ENCODE data around the gene OR1K1. TPM values are rescaled to one million over a fixed set of nuclear protein-coding genes. Genes with fewer than 3 reads are reported as not detected.

The OR1K1 gene
- total RNA-seq, 1 experiment from 2014 or later = not detected

DNA sequence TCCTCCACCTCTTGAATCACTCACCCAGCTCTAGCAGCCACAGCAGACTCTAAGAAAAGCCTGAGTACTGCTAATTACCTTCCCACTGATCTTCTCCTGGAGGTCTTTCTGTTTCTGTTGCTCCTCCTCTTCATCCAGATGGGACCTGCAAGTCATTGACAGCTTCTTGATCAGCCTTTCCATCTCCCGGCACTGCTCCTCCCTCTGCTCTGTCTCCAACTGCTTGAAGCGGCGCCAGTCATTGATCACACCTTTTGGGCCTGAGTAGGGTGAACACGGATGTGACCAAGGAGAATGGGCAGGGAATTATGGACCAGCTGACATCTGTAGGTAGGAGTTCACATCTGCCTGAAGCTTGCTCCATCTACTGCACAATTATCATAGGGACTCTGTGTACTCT lies 23.0 kb downstream of the OR1K1 start:
- Histone ChIP-seq H3K4me3 (replicated peaks in 1 of 2; ENCODE audit: low read depth in 1 of 2, low read length in 2 of 2) (no peak overlapping the region), H2AFZ (ENCODE audit: low read depth, low read length, poor library complexity, severe bottlenecking) (no peak overlapping the region), H3K9ac (ENCODE audit: low read length) (no peak overlapping the region), H4K20me1 (ENCODE audit: insufficient read depth) (no peaks in the 10 kb centered on the region), H3K27me3 (ENCODE audit: insufficient read depth, low read length) (no peaks in the 10 kb centered on the region), H3K9me3 (ENCODE audit: control insufficient read depth in 1 of 2, insufficient read depth in 1 of 2, low read depth in 1 of 2, low read length in 2 of 2) (no peaks in the 10 kb centered on the region), H3K36me3 (ENCODE audit: control insufficient read depth in 1 of 2, insufficient read depth in 2 of 2, low read length in 2 of 2) (peaks cover 17 to 19% of the 10 kb centered on the region in 2 experiments; a peak in 3 of 4 replicates), H3K27ac (ENCODE audit: low read depth, low read length) (no peak overlapping the region), H3K79me2 (ENCODE audit: insufficient read depth, low read length) (peaks cover 32% of the 10 kb centered on the region), H3K9me2 (ENCODE audit: insufficient read depth) (no peaks in the 10 kb centered on the region), H3K4me2 (ENCODE audit: low read length) (no peak overlapping the region), H3K4me1 (ENCODE audit: control insufficient read depth in 1 of 2, insufficient read depth in 2 of 2, low read length in 2 of 2) (peaks cover 7 to 10% of the 10 kb centered on the region in 2 experiments; a peak in 3 of 4 replicates)
- ChIA-PET RAD21 (ENCODE audit: low non-redundant PET in 1 of 2, low total read pairs in 2 of 2, uncharacterized antibody in 2 of 2, unreplicated experiment in 2 of 2) (interaction anchor here in 1 of 2 experiments (0.6 kb wide), 1 partner anchor 118 kb away, joined by 3 read pairs; the partner anchor contains the start of gene RABGAP1), CTCF (no interaction called here), POLR2A (no interaction called here)
- BruUV-seq (replicated peaks) = no TSS peak
- TF ChIP-seq EGR1 (IDR thresholded peaks at IDR 0.05; ENCODE audit: low read depth) (no peak), JUND (IDR thresholded peaks at IDR 0.05) (no peak), CBX3 (IDR thresholded peaks at IDR 0.05; ENCODE audit: low read depth) (no peak), TCF7L2 (IDR thresholded peaks at IDR 0.05; ENCODE audit: borderline replicate concordance, extremely low read depth, insufficient read depth, insufficient read length) (no peak), EZH2phosphoT487 (IDR thresholded peaks at IDR 0.05; ENCODE audit: borderline replicate concordance) (no peak), ELF1 (IDR thresholded peaks at IDR 0.05; ENCODE audit: borderline replicate concordance, low read depth) (no peak), RAD21 (IDR thresholded peaks at IDR 0.05; ENCODE audit: low read depth) (no peak), YY1 (IDR thresholded peaks at IDR 0.05; ENCODE audit: extremely low read depth, insufficient replicate concordance, low read depth, low read length) (no peak)
- TF ChIP-seq, protein P1, sequence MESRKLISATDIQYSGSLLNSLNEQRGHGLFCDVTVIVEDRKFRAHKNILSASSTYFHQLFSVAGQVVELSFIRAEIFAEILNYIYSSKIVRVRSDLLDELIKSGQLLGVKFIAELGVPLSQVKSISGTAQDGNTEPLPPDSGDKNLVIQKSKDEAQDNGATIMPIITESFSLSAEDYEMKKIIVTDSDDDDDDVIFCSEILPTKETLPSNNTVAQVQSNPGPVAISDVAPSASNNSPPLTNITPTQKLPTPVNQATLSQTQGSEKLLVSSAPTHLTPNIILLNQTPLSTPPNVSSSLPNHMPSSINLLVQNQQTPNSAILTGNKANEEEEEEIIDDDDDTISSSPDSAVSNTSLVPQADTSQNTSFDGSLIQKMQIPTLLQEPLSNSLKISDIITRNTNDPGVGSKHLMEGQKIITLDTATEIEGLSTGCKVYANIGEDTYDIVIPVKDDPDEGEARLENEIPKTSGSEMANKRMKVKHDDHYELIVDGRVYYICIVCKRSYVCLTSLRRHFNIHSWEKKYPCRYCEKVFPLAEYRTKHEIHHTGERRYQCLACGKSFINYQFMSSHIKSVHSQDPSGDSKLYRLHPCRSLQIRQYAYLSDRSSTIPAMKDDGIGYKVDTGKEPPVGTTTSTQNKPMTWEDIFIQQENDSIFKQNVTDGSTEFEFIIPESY (IDR thresholded peaks at IDR 0.05; ENCODE audit: extremely low read depth, insufficient replicate concordance, low read length) = no peak
- TF ChIP-seq, protein P2, sequence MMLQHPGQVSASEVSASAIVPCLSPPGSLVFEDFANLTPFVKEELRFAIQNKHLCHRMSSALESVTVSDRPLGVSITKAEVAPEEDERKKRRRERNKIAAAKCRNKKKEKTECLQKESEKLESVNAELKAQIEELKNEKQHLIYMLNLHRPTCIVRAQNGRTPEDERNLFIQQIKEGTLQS (IDR thresholded peaks at IDR 0.05) = no peak
- TF ChIP-seq, protein P3, sequence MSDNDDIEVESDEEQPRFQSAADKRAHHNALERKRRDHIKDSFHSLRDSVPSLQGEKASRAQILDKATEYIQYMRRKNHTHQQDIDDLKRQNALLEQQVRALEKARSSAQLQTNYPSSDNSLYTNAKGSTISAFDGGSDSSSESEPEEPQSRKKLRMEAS (IDR thresholded peaks at IDR 0.05) = no peak
- TF ChIP-seq, protein P4, sequence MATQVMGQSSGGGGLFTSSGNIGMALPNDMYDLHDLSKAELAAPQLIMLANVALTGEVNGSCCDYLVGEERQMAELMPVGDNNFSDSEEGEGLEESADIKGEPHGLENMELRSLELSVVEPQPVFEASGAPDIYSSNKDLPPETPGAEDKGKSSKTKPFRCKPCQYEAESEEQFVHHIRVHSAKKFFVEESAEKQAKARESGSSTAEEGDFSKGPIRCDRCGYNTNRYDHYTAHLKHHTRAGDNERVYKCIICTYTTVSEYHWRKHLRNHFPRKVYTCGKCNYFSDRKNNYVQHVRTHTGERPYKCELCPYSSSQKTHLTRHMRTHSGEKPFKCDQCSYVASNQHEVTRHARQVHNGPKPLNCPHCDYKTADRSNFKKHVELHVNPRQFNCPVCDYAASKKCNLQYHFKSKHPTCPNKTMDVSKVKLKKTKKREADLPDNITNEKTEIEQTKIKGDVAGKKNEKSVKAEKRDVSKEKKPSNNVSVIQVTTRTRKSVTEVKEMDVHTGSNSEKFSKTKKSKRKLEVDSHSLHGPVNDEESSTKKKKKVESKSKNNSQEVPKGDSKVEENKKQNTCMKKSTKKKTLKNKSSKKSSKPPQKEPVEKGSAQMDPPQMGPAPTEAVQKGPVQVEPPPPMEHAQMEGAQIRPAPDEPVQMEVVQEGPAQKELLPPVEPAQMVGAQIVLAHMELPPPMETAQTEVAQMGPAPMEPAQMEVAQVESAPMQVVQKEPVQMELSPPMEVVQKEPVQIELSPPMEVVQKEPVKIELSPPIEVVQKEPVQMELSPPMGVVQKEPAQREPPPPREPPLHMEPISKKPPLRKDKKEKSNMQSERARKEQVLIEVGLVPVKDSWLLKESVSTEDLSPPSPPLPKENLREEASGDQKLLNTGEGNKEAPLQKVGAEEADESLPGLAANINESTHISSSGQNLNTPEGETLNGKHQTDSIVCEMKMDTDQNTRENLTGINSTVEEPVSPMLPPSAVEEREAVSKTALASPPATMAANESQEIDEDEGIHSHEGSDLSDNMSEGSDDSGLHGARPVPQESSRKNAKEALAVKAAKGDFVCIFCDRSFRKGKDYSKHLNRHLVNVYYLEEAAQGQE (IDR thresholded peaks at IDR 0.05; ENCODE audit: low read depth) = no peak
- intact Hi-C loops (cut with micrococcal nuclease) = no loop called here
- ATAC-seq = no peak
- DNase-seq (ENCODE audit: low read depth, low spot score) = no peak

Measured in HCT116 (cell line).